ENCODE data around the gene AFAP1L2. TPM values are rescaled to one million over a fixed set of nuclear protein-coding genes. Genes with fewer than 3 reads are reported as not detected.

Gene AFAP1L2
- polyA plus RNA-seq, 1 experiment: 0.07 TPM

GRCh38 chr10:114283091-114283490 lies 121.2 kb downstream of the AFAP1L2 start:
- H3K27ac ChIP-seq (ENCODE audit: low read depth, low read length): no peak overlapping the region
- peaks cover 3% of the 10 kb centered on the region; the same call in 1 of the 2 replicates for H3K9me3 ChIP-seq (ENCODE audit: control insufficient read depth, insufficient read depth, low read length)
- CTCF ChIA-PET: interaction anchor here (1.5 kb wide), 1 partner anchor 21 kb away, joined by 4 read pairs; no protein-coding TSS in a partner anchor
- DNase-seq (ENCODE audit: low read depth, low spot score): no peak
- TF ChIP-seq, protein P1, sequence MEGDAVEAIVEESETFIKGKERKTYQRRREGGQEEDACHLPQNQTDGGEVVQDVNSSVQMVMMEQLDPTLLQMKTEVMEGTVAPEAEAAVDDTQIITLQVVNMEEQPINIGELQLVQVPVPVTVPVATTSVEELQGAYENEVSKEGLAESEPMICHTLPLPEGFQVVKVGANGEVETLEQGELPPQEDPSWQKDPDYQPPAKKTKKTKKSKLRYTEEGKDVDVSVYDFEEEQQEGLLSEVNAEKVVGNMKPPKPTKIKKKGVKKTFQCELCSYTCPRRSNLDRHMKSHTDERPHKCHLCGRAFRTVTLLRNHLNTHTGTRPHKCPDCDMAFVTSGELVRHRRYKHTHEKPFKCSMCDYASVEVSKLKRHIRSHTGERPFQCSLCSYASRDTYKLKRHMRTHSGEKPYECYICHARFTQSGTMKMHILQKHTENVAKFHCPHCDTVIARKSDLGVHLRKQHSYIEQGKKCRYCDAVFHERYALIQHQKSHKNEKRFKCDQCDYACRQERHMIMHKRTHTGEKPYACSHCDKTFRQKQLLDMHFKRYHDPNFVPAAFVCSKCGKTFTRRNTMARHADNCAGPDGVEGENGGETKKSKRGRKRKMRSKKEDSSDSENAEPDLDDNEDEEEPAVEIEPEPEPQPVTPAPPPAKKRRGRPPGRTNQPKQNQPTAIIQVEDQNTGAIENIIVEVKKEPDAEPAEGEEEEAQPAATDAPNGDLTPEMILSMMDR (IDR thresholded peaks at IDR 0.05; ENCODE audit: low read depth, low read length): no peak
- H3K27me3 ChIP-seq (ENCODE audit: control insufficient read depth, insufficient read depth, low read length): peaks cover 16% of the 10 kb centered on the region
- no peak overlapping the region for H3K4me3 ChIP-seq (ENCODE audit: low read depth, low read length)
- POLR2A ChIA-PET: no interaction called here

DNA sequence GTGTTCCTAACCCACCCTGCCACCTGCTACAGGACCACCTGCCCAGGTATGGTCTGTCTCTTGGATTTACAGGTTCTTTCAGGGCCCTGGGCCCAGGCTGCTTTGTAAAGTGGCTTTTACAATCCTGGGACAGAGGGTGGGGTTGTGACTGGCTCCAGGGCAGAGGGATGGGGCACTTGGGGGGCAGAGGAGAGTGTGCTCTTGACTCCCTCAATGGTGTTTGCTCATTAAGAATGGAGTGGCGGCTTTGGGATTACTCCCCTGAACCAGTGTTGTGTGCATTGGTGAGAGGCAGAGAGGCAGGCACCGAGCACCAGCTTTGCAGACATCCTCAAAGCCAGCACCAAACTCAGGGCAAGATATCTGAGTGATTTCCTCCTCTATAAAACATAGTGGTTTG lies 121.8 kb downstream of the AFAP1L2 start:
- ChIA-PET POLR2A (no interaction called here), CTCF (interaction anchor here (1.5 kb wide), 1 partner anchor 21 kb away, joined by 4 read pairs; no protein-coding TSS in a partner anchor)
- H3K4me3 ChIP-seq (ENCODE audit: low read depth, low read length): no peak overlapping the region
- TF ChIP-seq, protein P1 (IDR thresholded peaks at IDR 0.05; ENCODE audit: low read depth, low read length): no peak
- H3K27me3 ChIP-seq (ENCODE audit: control insufficient read depth, insufficient read depth, low read length): peaks cover 21% of the 10 kb centered on the region
- no peak overlapping the region for H3K27ac ChIP-seq (ENCODE audit: low read depth, low read length)
- peaks cover 3% of the 10 kb centered on the region; the same call in 1 of the 2 replicates for H3K9me3 ChIP-seq (ENCODE audit: control insufficient read depth, insufficient read depth, low read length)
- no peak for DNase-seq (ENCODE audit: low read depth, low spot score)

DNA sequence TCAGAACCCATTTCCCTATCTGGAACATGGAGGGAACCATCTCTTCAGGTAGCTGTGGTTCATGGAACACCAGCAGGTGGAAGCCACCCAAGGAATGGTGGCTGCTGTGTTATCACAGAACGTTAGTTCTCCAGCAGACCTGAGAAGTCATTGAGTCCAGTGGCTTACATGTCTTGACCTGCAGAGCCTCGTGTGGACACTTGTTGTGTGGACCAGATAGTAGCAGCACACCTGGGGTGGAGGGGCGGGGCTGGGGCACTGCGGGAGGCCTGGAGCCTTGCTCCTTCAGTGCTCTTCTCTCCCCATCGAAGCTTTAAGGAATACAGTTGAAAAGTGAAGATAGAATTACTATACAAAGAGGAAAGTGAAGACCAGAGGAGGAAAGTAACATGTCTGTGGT lies 122.8 kb downstream of the AFAP1L2 start:
- no peak overlapping the region for H3K27ac ChIP-seq (ENCODE audit: low read depth, low read length)
- H3K27me3 ChIP-seq (ENCODE audit: control insufficient read depth, insufficient read depth, low read length): peaks cover 21% of the 10 kb centered on the region
- no peak overlapping the region for H3K4me3 ChIP-seq (ENCODE audit: low read depth, low read length)
- ChIA-PET POLR2A (no interaction called here), CTCF (no interaction called here)
- peaks cover 3% of the 10 kb centered on the region; the same call in 1 of the 2 replicates for H3K9me3 ChIP-seq (ENCODE audit: control insufficient read depth, insufficient read depth, low read length)
- TF ChIP-seq, protein P1 (IDR thresholded peaks at IDR 0.05; ENCODE audit: low read depth, low read length): no peak
- DNase-seq (ENCODE audit: low read depth, low spot score): no peak

DNA sequence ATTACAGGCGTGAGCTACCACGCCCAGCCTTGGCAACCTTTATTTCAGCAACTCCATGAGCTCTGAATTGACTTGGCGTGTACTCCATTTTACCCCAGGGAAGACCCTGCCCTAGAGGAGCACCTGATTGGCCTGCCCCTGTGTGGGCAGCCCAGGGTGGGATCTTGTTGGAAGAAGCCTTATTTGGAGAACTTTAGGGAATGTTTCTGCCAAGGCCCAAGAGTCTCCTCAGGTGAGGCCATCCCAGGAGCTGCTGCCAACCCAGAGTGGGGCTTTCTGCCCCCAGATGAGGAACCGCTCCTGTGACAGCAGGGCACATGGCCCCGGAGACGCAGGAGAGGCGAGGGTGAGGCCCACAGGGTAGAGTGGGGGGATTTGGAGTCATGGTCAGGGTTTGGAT lies 123.3 kb downstream of the AFAP1L2 start:
- Histone ChIP-seq H3K27ac (ENCODE audit: low read depth, low read length) (no peak overlapping the region), H3K4me3 (ENCODE audit: low read depth, low read length) (no peak overlapping the region), H3K9me3 (ENCODE audit: control insufficient read depth, insufficient read depth, low read length) (no peaks in the 10 kb centered on the region; the same call in 1 of the 2 replicates), H3K27me3 (ENCODE audit: control insufficient read depth, insufficient read depth, low read length) (peaks cover 21% of the 10 kb centered on the region)
- TF ChIP-seq, protein P1 (IDR thresholded peaks at IDR 0.05; ENCODE audit: low read depth, low read length): no peak
- POLR2A ChIA-PET: no interaction called here
- no peak for DNase-seq (ENCODE audit: low read depth, low spot score)
- CTCF ChIA-PET: no interaction called here

DNA sequence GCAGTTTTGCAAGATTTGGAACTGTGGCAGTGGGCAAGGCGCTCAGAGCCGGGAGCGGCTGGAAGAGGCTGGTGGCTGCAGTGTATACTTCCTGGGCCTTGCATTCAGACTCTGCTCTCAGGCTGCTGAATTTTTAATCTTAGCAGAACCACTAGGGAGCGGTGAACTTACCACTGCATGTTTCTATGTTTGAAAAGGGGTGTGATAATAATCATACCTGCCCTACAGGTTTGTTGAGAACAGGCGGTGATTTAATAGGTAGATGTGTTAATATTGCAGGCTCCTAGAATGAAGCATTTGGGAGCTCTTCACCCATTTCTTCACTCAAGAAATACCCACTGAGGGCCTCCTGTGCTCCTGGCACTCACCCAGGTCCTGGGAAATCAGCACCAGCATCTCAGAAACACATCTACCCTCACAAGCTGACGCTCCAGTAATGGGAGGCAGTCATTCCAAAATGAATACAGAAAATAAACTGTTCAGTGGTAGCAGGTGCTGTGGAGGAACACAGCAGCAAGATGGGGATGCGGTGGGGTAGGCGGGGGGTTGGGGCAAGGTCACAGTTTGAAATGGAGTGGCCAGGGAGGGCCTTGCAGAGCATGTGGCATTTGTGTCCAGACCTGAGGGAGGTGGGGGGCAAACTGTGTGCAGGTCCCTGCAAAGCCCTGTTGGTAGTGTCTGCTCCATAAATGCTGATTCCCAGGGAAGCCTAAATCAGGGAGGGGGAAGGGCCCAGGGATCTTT lies 124.2 kb downstream of the AFAP1L2 start:
- peaks cover 22% of the 10 kb centered on the region for H3K27me3 ChIP-seq (ENCODE audit: control insufficient read depth, insufficient read depth, low read length)
- TF ChIP-seq, protein P1 (IDR thresholded peaks at IDR 0.05; ENCODE audit: low read depth, low read length): no peak
- no peak overlapping the region for H3K27ac ChIP-seq (ENCODE audit: low read depth, low read length)
- no peak overlapping the region for H3K4me3 ChIP-seq (ENCODE audit: low read depth, low read length)
- ChIA-PET POLR2A (no interaction called here), CTCF (no interaction called here)
- DNase-seq (ENCODE audit: low read depth, low spot score): no peak
- no peaks in the 10 kb centered on the region; the same call in 1 of the 2 replicates for H3K9me3 ChIP-seq (ENCODE audit: control insufficient read depth, insufficient read depth, low read length)

Measured in AG04450 (cell line).